SKM-1 treated with dmso at 0.1 percent for 144 hours (cell line): ENCODE measurements around the gene UBE2L6.
A peak's percentile ranks its signal among the peaks of the same experiment; 100 is the strongest.

Experiments used
- DNase-seq: peaks from one replicate; lab custom pipeline; 2025; ENCODE audit not compliant: unreplicated experiment; lab: John Stamatoyannopoulos, UW

The UBE2L6 gene

DNA sequence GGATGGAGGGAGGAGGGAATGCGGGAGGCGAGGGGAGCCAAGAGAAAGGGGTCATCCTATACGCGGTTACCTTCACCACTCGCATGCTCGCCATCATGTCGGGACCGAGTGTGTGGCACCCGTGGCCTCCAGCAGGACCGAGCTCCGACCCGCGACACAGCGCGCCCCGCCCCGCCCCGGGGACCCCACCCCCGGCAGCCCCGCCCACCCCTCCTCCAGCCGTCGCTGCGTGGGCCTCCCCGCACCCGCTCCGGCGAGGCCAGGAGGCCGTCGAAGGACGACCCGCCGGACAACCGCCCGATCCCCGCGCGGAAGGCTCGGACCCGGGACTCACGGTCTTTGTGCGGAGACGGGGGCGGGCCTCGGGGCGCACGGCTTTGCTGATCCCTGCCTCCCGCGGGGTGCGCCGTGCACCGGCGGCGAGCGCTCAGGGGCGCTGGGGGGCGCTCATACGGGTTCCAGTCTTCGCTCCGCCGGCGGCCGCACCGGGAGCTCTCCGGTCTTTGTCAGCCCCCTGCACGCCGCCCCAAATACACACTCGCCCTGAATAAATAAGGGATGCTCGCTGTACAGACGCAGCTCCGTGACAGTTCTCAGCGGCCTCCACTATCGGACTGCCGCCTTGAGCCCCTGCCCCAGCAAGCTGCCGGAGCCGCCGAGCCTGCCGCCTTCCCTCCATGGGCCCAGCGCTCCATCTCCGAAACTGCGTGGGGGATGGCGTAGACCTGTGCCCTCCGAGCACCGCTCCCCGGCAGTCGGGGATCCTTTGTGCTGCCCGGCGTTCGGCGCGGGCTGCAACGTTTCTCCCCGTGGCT is at the start of gene UBE2L6:
UBE2L6 (minus strand) TSS at position 158 of the 815 bp plus-strand sequence; CDS start at position 97, 61 bp downstream.
- DNase-seq: no peak

GRCh38 chr11:57616595-57616994 is 49.1 kb upstream of the UBE2L6 start:
- DNase-seq: no peak

GRCh38 chr11:57615308-57615707 is 47.8 kb upstream of the UBE2L6 start:
- no peak for DNase-seq

GRCh38 chr11:57614234-57614772 is 46.8 kb upstream of the UBE2L6 start:
- no peak for DNase-seq

DNA sequence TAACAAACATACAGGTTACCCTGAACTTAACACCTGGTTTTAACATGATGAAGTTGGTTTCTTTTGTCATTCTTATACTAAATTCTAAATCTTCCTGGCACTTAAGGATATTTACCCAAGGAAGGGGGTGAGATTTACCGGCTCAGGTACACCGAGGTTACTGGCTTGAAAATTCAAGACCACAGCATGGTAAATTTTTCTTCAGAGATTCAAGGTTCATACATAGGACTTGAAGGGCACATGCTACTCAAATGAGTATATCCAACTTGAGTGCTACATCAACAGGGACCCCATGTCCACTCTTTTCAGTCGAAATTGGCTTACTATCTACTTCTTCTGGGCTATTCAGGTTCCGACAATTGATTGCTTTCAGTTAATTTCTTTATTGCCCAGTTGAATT is 42.7 kb upstream of the UBE2L6 start:
- DNase-seq: no peak

DNA sequence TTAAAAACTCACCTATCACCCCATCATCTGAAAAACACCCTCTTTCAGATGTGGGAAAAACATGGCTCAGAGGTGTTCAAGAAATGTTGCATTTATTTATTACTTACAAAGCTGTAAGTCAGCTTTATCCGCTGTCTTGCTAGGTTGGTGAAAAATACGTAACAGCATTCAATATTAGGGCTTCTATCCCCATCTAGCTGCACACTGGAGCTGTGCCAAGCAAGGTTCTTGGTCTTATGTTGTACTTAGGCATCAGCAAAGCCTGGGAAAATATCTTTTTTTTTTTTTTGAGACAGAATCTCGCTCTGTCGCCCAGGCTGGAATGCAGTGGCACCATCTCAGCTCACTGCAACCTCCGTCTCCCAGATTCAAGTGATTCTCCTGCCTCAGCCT is 37.6 kb upstream of the UBE2L6 start:
- DNase-seq: no peak

GRCh38 chr11:57604296-57605027 is 37.0 kb upstream of the UBE2L6 start:
- no peak for DNase-seq

DNA sequence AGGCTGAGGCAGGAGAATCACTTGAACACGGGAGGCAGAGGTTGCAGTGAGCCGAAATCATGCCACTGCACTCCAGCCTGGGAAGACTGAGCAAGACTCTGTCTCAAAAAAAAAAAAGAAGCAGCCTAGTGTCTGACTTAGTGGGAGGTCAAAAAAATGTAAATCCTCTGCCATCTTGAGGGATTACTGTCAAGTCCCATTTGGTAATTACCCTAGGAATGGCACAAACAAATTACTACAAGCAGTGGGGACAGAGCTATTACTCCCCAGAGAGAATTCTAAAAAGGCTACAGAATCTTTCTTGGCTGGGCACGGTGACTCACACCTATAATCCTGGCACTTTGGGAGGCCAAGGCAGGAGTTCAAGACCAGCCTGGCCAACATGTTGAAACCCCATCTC is 33.8 kb upstream of the UBE2L6 start:
- no peak for DNase-seq

DNA sequence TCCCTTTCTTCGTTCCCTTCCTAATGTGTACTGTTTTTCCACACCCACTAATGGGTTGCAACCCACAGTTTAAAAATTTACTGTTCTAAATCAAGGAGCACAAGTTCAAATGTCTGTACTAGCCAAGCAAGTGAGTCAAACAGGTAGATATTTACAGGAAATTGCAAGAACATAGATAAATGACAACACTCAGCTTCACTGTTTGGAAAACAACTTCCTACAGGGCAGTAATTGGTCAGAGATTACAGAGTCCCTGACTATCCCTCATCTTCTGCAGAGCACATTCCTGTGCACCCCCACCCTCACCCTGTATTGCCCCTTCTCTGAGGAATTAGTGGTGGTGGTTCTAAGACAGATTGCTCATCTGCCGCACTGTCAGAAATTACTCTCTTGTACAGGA is 31.9 kb upstream of the UBE2L6 start:
- no peak for DNase-seq

- no peak for DNase-seq
Measured at GRCh38 chr11:57598831-57599155, 31.3 kb upstream of the UBE2L6 start.

GRCh38 chr11:57597916-57598830 is 30.7 kb upstream of the UBE2L6 start:
- no peak for DNase-seq

DNA sequence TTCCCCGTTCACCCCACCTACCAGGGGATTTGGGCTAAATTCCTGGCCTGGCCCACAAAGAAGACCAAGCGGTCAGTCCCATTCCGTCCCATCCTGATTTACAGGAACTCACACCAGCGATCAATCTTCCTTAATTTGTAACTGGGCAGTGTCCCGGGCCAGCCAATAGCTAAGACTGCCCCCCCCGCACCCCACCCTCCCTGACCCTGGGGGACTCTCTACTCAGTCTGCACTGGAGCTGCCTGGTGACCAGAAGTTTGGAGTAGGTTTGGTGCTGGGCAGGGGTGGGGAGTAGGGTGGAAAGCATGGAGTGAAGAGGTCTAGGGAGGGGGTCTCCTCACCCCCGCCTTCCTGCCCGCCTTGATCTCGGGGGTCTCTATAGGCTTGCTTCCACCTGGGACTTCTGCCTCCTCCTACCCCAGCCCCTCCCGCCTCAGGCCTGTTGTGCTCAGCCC is 30.0 kb upstream of the UBE2L6 start, which contains the start of gene SERPING1:
SERPING1 (plus strand) TSS at position 225 of the 455 bp plus-strand sequence. CDS start 586 bp downstream, outside the sequence.
- no peak for DNase-seq

- DNase-seq: no peak
Measured at GRCh38 chr11:57596266-57596885, 28.9 kb upstream of the UBE2L6 start.

DNA sequence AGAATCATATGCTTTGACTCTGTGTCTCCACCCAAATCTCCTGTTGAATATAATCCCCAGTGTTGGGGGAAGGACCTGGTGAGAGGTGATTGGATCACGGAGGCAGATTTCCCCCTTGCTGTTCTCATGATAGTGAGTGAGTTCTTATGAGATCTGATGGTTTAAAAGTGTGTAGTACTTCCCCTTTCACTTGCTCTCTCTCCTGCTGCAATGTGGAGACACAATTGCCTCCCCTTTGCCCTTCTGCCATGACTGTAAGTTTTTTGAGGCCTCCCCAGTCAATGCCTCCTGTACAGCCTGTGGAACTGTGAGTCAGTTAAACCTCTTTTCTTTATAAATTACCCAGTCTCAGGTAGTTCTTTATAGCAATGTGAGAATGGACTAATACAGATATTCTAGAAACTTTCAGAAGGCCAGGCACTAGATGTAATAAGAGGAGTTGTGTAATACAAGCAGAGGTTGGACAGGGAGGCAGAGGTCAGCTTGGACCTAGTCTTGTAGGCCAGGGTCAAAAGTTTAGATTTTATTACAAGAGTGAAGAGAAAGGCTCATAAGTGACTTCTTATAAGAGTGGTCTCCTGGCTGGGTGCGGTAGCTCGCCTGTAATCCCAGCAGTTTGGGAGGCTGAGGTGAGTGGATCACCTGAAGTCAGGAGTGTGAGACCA is 20.7 kb upstream of the UBE2L6 start:
- peak; percentile 56 for DNase-seq

DNA sequence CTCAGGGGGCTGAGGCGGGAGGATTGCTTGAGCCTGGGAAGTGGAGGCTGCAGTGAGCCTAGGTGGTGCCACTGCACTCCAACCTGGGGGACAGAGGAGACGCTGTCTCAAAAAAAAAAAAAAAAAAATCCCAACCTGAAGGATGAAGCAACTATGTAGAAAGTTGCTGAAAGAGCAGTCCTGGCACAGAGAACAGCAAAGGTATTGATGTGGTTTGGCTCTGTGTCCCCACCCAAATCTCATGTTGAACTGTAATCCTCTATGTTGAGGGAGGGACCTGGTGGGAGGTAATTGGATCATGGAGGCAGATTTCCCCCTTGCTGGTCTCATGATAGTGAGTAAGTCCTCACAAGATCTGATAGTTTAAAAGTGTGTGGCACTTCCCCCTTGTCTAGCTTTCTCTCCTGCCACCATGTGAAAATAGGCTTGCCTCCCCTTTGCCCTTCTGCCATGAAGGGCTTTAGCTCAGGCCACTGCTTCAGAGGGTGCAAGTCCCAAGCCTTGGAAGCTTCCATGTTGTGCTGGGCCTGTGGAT is 19.3 kb upstream of the UBE2L6 start:
- no peak for DNase-seq

- DNase-seq: no peak
Measured at GRCh38 chr11:57585301-57585700, 17.8 kb upstream of the UBE2L6 start.

GRCh38 chr11:57584341-57584740 is 16.9 kb upstream of the UBE2L6 start:
- DNase-seq: no peak

GRCh38 chr11:57574061-57574460 is 6.6 kb upstream of the UBE2L6 start:
- no peak for DNase-seq

DNA sequence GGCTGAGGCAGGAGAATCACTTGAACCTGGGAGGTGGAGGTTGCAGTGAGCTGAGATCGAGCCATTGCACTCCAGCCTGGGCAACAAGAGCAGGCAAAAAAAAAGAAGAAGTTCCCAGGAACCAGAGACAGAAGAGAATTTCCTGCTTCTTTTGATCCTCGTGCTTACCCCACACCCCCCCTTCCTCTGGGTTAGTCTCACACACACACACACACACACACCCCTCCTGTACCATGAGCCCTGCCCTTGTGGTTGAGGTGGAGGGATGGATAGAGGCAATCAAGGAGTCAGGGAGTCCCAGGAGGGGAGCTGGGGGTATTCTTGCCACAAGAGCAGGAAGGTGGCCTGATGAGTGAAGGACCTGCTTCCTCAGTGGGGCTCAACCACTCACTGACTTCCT is 4.1 kb upstream of the UBE2L6 start:
- peak; percentile 71 for DNase-seq

GRCh38 chr11:57568330-57568766 is 876 bp upstream of the UBE2L6 start:
- peak; percentile 67 for DNase-seq
